Ovary (tissue), 3 donors: ENCODE measurements around the gene DHRS12.

ENCODE experiments used
- CTCF ChIP-seq, 3 donors: fragments of 450-650 bp in 2 of 3; fragments of 200-600 bp in 1 of 3; IDR thresholded peaks; one replicate each; pipeline versions ENCODE4 v1.5.1 to v1.8.0; 2016 to 2022; ENCODE audit warnings: antibody characterized with exemption in 3 of 3, mild to moderate bottlenecking in 1 of 3
- POLR2A ChIP-seq: fragments of 450-650 bp; IDR thresholded peaks from one replicate; pipeline ENCODE4 v1.6.1; 2017; ENCODE audit warnings: antibody characterized with exemption, mild to moderate bottlenecking, moderate library complexity
- donor health status: DM: no; HTN: no; CAD: no.

DNA sequence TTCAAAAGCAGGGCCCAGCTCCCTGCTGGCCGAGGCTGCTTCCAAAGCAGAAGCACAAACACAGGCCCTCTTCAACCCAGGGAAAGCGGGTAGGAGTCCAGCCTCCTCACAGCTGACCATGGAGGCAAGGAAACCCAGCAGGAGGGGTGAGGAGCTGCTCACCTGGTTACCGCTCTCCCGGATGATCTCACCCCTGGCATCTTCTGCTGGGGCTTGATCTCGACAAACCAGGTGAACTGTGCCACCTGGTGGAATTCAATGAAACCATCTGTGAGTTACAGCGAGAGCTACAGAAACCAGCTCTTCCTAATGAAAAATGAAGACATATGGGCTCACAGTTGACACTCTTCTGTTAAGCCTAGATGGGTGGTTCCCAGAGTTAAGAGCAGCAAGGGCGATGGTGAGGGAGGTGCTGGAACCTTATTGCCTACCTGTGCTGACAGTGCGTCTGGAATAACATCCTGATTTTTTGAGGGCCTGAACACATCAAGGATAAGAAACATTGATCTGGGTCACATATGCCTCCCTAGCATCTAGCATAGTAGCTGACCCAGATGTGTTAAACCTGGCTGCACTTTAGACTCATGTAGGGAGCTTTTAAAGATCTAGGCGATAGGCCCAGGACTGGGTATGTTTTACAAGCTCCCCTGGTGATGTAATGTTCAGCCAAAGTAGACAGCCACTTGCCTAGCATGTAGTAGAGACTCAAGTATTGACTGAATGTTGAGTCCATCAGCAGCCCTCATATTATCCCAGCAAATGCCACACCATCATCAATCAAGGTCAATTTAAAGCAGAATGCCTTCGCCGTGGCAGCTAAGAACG is 6.1 kb downstream of the DHRS12 start:
- TF ChIP-seq CTCF (IDR thresholded peaks at IDR 0.05) (peak in 1 of 3 donors; percentile 14), POLR2A (no peak)
